Measurements from ENCODE around the gene B4GALNT2.
"Not testable (repeated sequence)": the region's sequence is repeated elsewhere in the genome, so short reads cannot be mapped to it uniquely, and the experiment has no call there.

Gene B4GALNT2

DNA sequence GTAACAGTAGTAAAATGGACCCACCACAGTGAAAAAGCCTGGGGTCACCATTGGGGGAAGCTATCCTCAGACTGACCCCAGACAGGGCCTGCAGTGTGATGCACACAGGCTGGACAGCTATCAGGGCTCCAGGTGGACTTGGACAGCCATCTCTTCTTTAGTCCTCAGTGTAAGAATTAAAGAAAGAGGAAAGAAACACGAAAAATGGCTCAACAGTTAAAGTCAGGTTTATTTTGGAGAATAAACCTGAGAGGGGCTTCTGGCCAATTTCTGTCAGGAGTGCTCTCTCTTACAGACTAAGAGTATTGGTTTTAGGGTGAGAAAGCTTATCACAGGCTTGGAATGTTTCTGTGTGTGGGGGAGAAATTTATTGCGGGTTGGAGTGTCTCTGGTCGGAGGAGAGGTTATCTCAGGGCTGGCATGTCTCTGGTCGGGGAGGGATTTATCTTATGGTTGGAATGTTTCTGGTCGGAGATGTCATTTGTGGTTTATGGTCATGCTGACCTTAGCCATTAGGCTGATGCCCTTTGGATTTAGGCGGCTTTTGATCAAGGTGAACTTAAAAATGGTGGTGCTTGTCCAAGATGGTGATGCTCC lies 10.8 kb upstream of the B4GALNT2 start:
- no peak for DNase-seq

DNA sequence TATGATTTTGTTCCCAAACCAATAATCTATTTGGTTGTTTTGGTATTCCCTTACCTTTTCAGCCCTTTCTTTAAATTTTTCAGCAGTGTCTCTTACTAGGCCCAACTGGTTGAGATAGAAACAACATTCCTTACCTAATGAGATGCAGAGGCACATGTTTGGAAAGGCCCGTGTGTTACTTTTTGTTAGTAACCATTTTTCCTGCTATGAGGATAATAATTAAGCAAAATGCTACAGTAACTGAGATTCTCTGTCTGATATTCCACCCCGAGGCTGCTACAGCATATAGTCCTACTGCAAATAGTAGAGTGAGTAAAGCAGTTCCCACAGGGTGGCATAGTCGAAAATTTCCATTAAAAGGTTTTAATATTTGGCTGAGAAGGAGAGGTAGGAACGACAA lies 10.0 kb upstream of the B4GALNT2 start:
- no peak for DNase-seq

DNA sequence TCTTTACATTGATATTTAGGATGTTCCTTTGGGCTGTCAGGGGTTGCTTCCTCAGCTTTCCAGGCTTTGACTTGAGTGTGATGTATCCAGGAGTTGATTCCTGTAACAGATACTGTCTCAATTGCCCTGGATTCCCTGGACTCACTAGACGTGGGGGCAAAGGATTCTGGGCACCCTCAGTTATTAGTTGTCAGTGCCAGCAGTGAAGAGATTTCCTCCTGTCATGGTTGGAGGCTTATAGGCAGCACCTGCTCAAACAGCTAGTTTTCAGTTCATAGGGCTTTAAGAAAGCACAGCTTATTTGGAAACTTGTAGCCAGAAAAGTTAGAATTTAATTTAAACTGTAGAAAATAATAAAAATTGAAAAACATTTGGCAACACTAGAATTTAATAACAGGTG lies 9.5 kb upstream of the B4GALNT2 start:
- no peak for DNase-seq

DNA sequence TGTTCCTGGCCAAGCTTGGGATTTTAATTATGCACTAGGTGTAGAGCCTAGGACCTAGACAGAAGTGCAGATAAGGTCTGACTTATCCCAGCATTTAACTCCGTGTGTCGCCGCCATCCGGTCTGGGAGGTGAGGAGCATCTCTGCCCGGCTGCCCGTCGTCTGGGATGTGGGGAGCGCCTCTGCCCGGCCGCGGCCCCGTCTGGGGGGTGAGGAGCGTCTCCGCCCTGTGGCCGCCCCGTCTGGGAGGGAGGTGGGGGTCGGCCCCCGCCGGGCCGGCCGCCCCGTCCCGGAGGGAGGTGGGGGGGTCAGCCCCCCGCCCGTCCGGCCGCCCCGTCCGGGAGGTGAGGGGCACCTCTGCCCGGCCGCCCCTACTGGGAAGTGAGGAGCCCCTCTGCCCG lies 7.1 kb upstream of the B4GALNT2 start:
- DNase-seq = no peak

DNA sequence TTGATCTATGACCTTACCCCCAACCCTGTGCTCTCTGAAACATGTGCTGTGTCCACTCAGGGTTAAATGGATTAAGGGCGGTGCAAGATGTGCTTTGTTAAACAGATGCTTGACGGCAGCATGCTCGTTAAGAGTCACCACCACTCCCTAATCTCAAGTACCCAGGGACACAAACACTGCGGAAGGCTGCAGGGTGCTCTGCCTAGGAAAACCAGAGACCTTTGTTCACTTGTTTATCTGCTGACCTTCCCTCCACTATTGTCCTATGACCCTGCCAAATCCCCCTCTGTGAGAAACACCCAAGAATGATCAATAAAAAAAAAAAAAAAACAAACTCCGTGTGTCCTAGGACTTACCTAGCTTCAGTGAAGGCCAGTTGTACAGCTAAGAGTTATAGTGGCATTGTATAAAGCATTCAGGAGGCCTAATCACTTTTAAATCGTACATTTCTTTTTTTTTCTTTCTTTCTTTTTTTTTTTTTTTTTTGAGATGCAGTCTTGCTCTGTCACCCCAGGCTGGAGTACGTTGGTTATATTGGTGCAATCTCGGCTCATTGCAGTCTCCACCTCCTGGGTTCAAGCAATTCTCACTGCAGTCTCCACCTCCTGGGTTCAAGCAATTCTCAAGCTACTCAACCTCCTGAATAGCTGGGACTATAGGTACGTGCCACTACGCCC lies 6.2 kb upstream of the B4GALNT2 start:
- DNase-seq = not testable (repeated sequence)

DNA sequence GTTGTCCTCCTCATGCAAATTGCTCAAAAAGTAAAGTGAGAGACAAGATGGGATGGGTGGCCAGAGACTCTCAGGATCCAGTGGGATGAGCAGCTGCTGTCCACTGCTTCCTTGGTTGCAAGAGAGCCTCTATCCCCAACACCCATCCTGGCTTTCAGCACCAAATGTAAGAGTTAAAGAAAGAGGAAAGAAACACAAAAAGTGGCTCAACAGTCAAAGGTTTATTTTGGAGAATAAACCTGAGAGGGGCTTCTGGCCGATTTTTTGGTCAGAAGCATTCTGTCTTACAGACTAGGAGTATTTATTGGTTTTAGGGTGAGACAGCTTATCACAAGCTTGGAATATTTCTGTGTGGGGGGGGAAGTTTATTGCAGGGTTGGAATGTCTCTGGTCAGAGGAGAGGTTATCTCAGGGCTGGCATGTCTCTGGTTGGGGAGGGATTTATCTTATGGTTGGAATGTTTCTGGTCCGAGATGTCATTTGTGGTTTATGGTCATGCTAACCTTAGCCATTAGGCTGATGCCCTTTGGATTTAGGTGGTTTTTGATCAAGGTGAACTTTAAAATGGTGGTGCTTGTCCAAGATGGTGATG lies 3.1 kb upstream of the B4GALNT2 start:
- not testable (repeated sequence) for DNase-seq

DNA sequence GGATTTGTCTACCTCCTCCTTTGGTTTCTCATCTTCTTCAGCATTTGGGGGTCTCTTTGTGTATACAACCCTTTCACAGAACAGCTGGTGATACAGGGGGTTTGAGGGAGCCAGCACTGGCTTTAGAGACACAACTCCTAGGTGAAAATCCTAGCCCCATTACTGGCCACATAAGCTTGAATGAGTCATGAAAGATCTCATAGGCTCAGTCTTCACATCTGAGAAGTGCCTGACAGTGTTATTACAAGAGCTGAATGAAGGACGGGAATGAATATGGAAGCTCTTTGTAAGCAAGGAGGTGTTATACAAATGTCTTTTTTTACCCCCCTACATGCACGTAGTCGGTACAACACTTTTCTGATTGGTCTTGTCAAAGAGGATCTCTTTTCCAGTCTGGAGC lies 1.7 kb upstream of the B4GALNT2 start:
- no peak for DNase-seq

DNA sequence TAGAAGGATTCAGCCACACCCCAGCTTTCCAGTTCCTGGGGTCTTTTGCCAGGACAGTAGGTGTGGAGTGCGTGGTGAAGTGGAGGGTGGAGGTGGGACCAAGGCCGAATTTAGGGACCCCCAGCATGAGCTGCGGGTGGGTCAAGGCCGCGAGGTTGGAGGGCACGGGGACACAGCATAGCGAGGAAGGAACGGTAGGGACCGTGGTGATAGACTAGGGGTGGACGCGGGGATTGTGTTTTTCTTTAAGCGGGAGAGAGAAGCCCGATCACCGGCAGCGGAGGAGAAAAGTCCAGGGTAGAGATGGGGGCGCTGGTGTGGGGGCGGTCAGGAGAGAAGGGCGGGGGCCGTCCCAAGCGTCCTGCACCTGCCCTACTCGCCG lies 261 bp upstream of the B4GALNT2 start:
- DNase-seq = no peak

DNA sequence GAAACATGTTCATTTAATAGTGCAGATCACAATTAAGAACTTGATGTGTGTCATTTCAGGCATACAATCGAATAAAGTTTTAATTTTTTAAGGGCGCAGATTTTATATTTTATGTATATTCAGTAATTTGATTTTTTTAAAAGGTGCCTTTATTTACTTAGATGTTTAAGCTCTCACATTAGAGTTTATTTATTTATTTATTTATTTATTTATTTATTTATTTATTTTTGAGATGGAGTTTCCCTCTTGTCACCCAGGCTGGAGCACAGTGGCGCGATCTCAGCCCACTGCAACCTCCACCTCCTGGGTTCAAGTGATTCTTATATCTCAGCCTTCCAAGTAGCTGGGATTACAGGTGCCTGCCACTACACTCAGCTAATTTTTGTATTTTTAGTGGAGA lies 3.8 kb downstream of the B4GALNT2 start:
- DNase-seq = no peak

DNA sequence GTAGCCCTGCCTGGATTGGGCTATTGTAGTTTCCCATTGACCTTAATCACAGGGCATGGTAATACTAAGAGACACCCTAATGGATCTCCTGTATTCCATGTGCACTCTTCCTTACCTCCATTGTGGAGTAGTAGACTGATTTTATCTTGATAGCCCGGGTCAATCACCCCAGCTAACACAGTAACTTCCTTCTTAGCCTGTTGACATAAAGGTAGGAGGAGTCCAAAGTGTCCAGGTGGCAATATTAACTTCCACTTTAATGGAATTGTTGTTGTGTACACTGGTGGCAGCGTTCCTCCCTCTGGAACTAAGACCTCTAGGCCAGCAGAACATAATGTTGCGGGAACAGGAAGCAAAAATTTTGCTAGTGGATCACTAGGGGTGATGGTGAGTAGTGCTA lies 13.1 kb downstream of the B4GALNT2 start:
- not testable (repeated sequence) for DNase-seq

DNA sequence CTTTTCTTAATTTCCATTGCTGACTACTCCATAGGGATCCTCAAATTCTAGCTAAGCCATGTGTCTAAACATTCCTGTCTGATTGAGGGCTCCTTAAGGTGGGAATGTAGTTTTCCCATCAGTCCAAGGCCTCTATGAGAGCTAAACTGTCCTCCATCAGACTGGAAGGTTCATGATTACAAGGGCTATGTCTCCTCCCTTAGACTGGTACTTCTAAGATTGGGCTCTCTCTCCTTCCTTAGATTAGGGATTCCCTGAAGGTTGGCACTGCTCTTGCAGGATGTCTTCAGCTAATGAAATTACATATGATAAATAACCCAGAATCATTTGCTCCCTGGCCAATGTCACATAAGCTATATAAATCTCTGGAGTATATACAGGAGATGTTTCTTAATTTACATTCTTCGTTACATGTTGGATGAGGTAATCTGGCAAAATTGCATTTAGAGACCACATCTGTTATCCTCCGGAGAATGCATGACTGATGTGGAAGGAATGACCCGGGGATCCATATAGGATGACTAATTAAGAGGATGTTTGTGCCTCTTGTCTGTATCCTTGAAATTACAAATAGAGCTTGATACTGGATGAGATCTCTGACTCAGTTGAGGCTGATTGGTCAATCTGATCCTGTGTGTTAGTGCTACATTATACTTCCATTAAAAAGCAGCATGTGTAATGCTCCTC lies 14.2 kb downstream of the B4GALNT2 start:
- no peak for DNase-seq

DNA sequence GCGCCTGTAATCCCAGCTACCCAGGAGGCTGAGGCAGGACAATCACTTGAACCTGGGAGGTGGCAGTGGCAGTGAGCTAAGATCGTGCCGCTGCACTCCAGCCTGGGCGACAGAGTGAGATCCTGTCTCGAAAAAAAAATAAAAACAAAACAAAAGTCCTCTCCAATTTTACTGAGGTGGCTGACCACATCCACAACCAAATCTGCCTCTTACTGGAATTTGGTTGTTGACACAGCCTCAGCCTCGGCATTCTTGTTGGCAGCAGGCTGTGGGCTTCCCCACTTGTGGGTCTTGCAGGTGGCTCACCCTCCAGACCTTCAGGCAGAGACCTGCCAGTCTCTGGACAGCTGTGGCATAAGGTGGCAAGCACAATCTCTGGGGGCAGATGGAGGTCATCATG lies 15.6 kb downstream of the B4GALNT2 start:
- no peak for DNase-seq

DNA sequence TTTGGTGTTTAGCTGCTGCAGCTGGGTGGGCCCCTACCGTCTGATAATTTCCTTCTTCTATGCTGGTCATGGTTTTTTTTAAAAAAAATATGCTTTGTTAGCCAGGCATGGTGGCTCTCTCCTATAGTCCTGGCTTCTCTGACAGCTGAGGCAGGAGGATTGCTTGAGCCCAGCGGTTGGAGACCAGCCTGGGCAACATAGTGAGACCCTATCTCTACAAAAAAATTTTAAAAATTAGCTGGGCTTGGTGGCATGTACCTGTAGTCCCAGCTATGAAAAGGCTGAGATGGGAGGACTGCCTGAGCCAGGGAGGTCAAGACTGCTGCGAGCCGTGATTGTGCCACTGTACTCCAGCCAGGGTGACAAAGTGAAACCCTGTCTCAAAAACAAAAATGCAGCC lies 19.4 kb downstream of the B4GALNT2 start:
- DNase-seq = no peak

DNA sequence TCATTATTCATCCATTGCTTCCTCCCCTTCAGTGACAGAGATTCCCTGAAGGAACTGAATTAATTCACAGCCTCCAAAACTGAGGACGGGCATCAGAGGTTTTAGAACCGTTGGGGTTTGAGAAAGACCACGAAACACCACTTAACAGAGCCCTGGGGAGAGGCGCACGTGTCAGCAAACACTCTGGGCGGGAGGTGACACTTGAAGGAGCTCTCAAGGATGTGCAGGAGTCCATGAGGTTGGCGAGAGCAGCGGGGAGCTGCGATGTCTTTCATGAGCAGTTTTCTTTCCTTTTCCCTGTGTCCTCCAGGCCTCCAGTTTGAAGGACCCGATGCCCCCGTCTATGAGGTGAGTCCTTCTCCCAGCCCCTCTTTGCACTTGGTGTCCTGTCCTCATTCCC lies 23.7 kb downstream of the B4GALNT2 start:
- no peak for DNase-seq

DNA sequence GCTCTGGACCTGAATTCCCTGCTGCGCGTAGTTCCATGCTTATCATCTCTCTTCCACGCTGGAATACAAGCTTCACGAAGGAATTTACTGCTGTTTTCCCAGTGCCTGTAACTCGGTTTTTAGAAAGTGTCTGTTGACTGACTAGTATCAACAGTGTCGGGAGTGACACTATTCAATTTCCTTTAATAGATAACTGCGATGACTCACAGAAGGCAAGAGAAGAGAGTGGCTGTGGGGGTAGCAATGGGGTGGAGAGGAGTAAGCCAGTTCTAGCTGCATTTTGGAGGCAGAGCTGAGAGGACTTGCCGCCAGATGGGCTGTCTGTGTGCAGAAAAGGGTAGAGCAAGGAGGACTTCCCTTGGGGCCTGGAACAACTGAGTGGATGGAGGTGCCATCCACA lies 25.2 kb downstream of the B4GALNT2 start:
- no peak for DNase-seq

DNA sequence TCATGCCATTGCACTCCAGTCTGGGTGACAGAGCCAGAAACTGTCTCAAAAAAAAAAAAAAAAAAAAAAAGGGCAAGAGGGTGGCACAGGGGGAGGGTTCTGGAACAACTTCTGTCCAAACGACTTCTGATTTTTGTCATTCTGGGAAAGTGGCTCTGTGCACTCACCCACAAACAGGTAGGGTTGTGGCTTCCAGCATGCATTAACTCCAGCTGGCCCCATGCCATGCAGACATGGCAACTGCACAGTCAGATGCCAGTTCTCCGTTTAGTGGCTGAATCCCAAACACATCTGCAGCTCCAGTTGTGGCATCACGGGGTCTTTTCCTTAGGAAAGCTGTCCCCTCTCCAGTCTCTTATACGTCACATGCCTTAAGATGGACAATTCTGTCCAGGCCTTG lies 30.3 kb downstream of the B4GALNT2 start:
- no peak for DNase-seq

DNA sequence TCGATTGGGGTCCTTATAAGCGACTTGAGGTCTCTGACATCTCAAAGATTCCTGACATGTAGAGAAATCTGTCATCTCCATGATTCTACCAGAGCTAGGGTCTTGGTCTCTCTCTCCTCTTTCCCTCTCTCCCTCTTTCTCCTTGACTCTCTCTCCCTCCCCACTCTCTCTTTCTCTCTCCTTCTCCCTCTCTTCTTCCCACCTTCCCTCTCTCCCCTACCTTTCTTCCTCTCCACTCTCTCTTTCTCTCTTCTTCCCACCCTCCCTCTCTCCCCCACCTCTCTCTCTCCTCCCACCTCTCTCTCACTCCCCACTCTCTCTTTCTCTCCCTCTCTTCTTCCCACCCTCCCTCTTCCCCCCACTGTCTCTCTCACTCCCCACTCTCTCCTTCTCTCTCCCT lies 32.6 kb downstream of the B4GALNT2 start:
- no peak for DNase-seq

DNA sequence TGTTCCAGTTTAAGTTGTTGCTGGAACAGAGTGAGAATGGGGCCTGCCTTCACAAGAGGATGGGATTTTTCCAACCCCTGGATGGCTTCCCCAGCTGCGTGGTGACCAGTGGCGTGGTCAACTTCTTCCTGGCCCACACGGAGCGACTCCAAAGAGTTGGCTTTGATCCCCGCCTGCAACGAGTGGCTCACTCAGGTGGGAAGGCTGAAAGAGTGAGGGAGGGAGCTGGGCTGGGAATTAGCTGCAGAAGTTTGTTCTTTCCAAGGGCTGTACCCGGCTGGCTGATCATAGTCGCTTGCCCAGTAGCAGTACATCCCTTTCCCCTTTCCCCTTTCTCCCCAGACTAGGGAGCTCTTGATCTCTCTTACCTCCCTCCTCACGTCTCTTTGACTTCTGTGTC lies 36.1 kb downstream of the B4GALNT2 start:
- DNase-seq = no peak

DNA sequence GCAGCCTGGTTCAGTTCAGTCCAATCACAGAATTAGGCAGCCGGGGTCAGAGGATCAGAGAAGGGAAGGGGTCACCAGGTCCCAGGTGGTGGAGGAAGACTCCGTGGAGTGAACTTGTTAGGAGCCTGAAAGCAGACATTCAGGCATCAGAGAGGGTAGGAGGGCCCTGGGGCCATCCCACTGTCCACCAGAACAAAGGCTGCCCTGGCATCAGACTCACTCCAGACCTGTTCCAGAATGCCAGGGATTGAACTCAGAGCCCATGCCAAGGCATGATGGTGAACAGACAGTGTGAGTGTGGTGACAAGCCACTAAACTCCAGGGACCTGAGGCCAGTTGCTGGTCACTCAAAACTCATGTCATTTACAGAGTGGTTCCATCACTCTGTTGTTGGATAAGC lies 37.6 kb downstream of the B4GALNT2 start:
- no peak for DNase-seq

DNA sequence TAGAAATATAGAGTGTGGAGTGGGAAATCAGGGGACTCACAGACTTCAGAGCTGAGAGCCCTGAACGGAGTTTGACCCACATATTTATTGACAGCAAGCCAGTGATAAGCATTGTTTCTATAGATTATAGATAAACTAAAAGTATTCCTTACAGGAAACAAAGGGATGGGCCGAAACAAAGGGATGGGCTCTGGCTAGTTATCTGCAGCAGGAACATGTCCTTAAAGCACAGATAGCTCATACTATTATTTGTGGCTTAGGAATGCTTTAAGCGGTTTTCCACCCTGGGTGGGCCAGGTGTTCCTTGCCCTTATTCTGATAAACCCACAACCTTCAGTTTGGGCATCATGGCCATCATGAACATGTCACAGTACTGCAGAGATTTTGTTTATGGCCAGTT lies 38.1 kb downstream of the B4GALNT2 start:
- not testable (repeated sequence) for DNase-seq

DNA sequence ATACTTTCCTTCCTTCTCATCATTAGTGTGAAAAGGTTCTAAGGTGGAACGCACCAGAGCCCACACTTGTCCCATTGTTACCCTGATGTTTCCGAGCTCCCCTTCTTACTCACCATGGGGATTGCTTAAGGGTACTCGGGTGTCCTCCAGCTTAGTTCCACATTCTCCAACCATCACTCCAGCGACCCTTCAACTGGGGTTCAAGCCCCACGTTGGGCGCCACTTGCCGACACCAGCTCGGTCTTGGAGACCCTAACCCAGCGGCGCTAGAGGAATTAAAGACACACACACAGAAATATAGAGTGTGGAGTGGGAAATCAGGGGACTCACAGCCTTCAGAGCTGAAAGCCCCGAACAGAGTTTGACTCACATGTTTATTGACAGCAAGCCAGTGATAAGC lies 43.4 kb downstream of the B4GALNT2 start:
- DNase-seq = not testable (repeated sequence)

DNA sequence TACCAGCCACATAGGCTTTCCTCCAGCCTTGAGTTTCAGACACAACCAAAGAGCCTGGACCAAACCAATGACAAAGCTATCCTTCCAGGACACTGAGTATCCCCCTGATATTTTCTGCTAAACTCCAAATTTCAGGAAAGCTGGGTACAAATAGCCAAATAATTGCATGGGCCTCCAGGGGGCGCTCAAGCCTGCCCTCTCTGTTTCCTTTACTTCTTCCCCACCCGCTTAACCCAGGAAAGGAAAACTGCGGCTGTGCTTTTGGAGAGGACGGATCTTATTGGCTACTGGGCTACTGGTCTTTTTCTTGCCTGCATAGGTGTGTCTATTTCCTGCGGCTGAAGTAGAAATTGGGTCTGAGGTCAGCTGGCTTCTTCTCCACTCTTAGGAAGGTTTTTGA lies 47.7 kb downstream of the B4GALNT2 start:
- peak; percentile 65 to 74 for DNase-seq

DNA sequence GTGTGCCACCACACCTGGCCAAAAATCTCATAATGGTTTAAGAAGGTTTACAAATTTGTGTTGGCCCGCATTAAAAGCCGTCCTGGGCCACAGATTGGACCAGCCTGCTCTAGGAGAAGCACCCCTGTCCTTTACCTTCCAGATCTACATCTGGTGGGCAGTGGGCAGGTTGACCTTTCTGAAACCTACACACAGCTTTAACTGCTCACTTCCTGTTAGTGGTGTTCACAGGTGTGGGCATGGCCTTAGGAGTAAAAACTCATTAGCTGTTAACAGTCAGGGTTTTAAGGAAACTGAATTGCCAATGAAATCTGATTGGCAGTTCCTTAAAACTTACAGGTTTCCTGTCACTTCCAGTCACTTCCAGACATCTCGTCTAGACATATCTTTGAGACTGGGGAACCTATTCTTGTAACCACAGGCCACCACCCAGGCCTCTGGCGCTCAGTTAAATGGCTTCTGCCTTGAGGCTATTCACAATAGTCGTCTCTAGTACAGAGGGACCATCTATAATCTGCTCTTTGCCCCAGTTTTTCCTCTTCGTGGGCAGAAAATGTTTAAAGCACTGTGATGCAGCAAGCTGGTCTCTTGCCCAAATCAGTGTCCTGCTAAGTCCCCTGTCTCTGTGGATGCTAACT lies 48.5 kb downstream of the B4GALNT2 start:
- DNase-seq = no peak
